Measurements from ENCODE around the gene EDEM2. TPM values are rescaled to one million over a fixed set of nuclear protein-coding genes. Genes with fewer than 3 reads are reported as not detected.

Gene EDEM2
- total and polyA plus RNA-seq, 2 of the 13 experiments (the other 11 are each of a cell fraction or from before 2014, with no cell fraction given) = 33.1 to 46.9 TPM

DNA sequence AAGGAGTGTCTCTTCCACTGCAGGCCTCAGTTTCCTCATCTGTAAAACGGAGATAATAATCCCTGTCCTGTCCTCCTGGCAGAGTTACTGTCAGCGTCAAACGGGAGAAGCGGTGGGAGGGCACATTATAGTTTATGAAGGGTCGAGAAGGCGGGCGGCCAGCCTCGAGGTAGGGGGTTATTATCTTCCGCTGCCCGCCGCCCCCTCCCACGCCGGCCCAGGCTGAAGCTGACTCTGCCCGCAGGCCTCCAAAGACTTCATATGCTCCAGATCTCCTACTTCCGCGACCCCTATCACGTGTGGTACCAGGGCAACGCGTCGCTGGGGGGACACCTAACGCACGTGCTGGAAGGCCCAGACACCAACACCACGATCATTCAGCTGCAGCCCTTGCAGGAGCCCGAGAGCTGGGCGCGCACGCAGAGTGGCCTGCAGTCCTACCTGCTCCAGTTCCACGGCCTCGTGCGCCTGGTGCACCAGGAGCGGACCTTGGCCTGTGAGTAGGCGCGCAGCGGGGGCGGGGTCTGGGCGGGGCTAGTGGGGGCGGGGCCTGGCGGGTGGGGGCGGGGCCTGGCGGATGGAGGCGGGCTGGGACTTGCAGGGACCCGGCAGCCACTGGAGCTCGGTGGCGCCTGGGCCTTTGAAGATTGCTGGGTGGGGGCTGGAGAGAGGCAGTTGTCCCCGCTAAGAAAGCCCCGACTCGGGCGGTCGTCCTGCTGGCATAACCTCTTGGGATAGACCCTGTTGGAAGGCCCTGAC lies 27.5 kb upstream of the EDEM2 start (continued):
- TF ChIP-seq TAF1 (CRISPR knock-in tag; IDR thresholded peaks at IDR 0.05) (peak; percentile 95), ZNF460 (CRISPR knock-in tag; IDR thresholded peaks at IDR 0.05; ENCODE audit: borderline replicate concordance) (no peak), ZNF235 (CRISPR knock-in tag; IDR thresholded peaks at IDR 0.05; ENCODE audit: borderline replicate concordance) (peak; percentile 96; the same call in 1 of the 2 replicates), HOXA3 (CRISPR knock-in tag; IDR thresholded peaks at IDR 0.05) (peak; percentile 91), ZNF556 (CRISPR knock-in tag; IDR thresholded peaks at IDR 0.05; ENCODE audit: borderline replicate concordance) (peak; percentile 88), TBP (CRISPR knock-in tag; IDR thresholded peaks at IDR 0.05) (no peak), ZBTB1 (CRISPR knock-in tag; IDR thresholded peaks at IDR 0.05; ENCODE audit: borderline replicate concordance) (no peak), NKX3-1 (CRISPR knock-in tag; IDR thresholded peaks at IDR 0.05) (no peak), ZSCAN9 (CRISPR knock-in tag; IDR thresholded peaks at IDR 0.05; ENCODE audit: borderline replicate concordance) (peak; percentile 91), RFX5 (IDR thresholded peaks at IDR 0.05; ENCODE audit: low read depth, low read length) (no peak), KDM6A (CRISPR knock-in tag; IDR thresholded peaks at IDR 0.05; ENCODE audit: low read depth) (no peak; the same call in 1 of the 2 replicates), KLF6 (CRISPR knock-in tag; IDR thresholded peaks at IDR 0.05) (peak; percentile 96), ZFX (CRISPR knock-in tag; IDR thresholded peaks at IDR 0.05; ENCODE audit: low read depth) (peak; percentile 98), MED13 (CRISPR knock-in tag; IDR thresholded peaks at IDR 0.05) (peak; percentile 38; the same call in 1 of the 2 replicates), GATA4 (IDR thresholded peaks at IDR 0.05; ENCODE audit: borderline replicate concordance, low read depth) (peak; percentile 52; the same call in 1 of the 2 replicates), ZIK1 (CRISPR knock-in tag; IDR thresholded peaks at IDR 0.05; ENCODE audit: borderline replicate concordance, low read depth) (peak; percentile 93), ZBTB21 (CRISPR knock-in tag; IDR thresholded peaks at IDR 0.05) (peak; percentile 64; the same call in 1 of the 2 replicates), FOXK2 (IDR thresholded peaks at IDR 0.05) (no peak), ETV5 (CRISPR knock-in tag; IDR thresholded peaks at IDR 0.05; ENCODE audit: borderline replicate concordance) (peak; percentile 31; the same call in 1 of the 2 replicates), NFIC (IDR thresholded peaks at IDR 0.05; ENCODE audit: low read length) (no peak), ZNF563 (CRISPR knock-in tag; IDR thresholded peaks at IDR 0.05) (peak; percentile 91; the same call in 1 of the 2 replicates), ZNF550 (CRISPR knock-in tag; IDR thresholded peaks at IDR 0.05; ENCODE audit: borderline replicate concordance) (no peak), HHEX (CRISPR knock-in tag; IDR thresholded peaks at IDR 0.05) (no peak)
- TF ChIP-seq, protein P1, sequence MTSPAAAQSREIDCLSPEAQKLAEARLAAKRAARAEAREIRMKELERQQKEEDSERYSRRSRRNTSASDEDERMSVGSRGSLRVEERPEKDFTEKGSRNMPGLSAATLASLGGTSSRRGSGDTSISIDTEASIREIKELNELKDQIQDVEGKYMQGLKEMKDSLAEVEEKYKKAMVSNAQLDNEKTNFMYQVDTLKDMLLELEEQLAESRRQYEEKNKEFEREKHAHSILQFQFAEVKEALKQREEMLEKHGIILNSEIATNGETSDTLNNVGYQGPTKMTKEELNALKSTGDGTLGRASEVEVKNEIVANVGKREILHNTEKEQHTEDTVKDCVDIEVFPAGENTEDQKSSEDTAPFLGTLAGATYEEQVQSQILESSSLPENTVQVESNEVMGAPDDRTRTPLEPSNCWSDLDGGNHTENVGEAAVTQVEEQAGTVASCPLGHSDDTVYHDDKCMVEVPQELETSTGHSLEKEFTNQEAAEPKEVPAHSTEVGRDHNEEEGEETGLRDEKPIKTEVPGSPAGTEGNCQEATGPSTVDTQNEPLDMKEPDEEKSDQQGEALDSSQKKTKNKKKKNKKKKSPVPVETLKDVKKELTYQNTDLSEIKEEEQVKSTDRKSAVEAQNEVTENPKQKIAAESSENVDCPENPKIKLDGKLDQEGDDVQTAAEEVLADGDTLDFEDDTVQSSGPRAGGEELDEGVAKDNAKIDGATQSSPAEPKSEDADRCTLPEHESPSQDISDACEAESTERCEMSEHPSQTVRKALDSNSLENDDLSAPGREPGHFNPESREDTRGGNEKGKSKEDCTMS (CRISPR knock-in tag; conservative IDR thresholded peaks at IDR 0.05) = 0 out of 2 replicates have a peak, but pooled peaks have one; percentile 59
- TF ChIP-seq, protein P2, sequence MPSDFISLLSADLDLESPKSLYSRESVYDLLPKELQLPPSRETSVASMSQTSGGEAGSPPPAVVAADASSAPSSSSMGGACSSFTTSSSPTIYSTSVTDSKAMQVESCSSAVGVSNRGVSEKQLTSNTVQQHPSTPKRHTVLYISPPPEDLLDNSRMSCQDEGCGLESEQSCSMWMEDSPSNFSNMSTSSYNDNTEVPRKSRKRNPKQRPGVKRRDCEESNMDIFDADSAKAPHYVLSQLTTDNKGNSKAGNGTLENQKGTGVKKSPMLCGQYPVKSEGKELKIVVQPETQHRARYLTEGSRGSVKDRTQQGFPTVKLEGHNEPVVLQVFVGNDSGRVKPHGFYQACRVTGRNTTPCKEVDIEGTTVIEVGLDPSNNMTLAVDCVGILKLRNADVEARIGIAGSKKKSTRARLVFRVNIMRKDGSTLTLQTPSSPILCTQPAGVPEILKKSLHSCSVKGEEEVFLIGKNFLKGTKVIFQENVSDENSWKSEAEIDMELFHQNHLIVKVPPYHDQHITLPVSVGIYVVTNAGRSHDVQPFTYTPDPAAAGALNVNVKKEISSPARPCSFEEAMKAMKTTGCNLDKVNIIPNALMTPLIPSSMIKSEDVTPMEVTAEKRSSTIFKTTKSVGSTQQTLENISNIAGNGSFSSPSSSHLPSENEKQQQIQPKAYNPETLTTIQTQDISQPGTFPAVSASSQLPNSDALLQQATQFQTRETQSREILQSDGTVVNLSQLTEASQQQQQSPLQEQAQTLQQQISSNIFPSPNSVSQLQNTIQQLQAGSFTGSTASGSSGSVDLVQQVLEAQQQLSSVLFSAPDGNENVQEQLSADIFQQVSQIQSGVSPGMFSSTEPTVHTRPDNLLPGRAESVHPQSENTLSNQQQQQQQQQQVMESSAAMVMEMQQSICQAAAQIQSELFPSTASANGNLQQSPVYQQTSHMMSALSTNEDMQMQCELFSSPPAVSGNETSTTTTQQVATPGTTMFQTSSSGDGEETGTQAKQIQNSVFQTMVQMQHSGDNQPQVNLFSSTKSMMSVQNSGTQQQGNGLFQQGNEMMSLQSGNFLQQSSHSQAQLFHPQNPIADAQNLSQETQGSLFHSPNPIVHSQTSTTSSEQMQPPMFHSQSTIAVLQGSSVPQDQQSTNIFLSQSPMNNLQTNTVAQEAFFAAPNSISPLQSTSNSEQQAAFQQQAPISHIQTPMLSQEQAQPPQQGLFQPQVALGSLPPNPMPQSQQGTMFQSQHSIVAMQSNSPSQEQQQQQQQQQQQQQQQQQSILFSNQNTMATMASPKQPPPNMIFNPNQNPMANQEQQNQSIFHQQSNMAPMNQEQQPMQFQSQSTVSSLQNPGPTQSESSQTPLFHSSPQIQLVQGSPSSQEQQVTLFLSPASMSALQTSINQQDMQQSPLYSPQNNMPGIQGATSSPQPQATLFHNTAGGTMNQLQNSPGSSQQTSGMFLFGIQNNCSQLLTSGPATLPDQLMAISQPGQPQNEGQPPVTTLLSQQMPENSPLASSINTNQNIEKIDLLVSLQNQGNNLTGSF (CRISPR knock-in tag; IDR thresholded peaks at IDR 0.05) = peak; percentile 82

All from HepG2 (cell line).